Fibroblast of pulmonary artery (primary cell): ENCODE measurements around the gene DSE.
A peak's percentile ranks its signal among the peaks of the same experiment; 100 is the strongest.

Source experiments
- DNase-seq: peaks from one replicate; pipeline ENCODE4 v3.0.0-alpha.2; 2010; ENCODE audit warnings: low read depth
- H3K4me3 ChIP-seq: replicated peaks from 2 replicates; pipeline ENCODE4 v1.5.1; 2011; ENCODE audit warnings: low read depth, mild to moderate bottlenecking, control low read depth, low read length, moderate library complexity
- CTCF ChIP-seq: IDR thresholded peaks from 2 replicates; pipeline ENCODE4 v1.5.1; 2011; ENCODE audit warnings: mild to moderate bottlenecking, control low read depth, low read length, inconsistent platforms; ENCODE audit errors: missing control alignments

The DSE gene

GRCh38 chr6:116408491-116408890, 37.7 kb downstream of the DSE start:
- no peak overlapping the region for H3K4me3 ChIP-seq
- no peak for TF ChIP-seq CTCF
- no peak for DNase-seq

GRCh38 chr6:116409756-116410155, 39.0 kb downstream of the DSE start:
- TF ChIP-seq CTCF: no peak
- DNase-seq: no peak
- H3K4me3 ChIP-seq: no peak overlapping the region

- no peak overlapping the region for H3K4me3 ChIP-seq
- no peak for TF ChIP-seq CTCF
- DNase-seq: peak; percentile 65
Measured at GRCh38 chr6:116411284-116411623, 40.5 kb downstream of the DSE start.

- TF ChIP-seq CTCF: no peak
- peak; percentile 45 for DNase-seq
- no peak overlapping the region for H3K4me3 ChIP-seq
Measured at GRCh38 chr6:116412270-116412669, 41.5 kb downstream of the DSE start.

- no peak overlapping the region for H3K4me3 ChIP-seq
Measured at GRCh38 chr6:116413357-116413756, 42.6 kb downstream of the DSE start.

GRCh38 chr6:116417661-116418060, 46.9 kb downstream of the DSE start:
- no peak overlapping the region for H3K4me3 ChIP-seq
- no peak for TF ChIP-seq CTCF
- no peak for DNase-seq

More at GRCh38 chr6:116413357-116413756, 42.6 kb downstream of the DSE start:
- no peak for DNase-seq
- TF ChIP-seq CTCF: no peak

- TF ChIP-seq CTCF: no peak
- no peak overlapping the region for H3K4me3 ChIP-seq
- no peak for DNase-seq
Measured at GRCh38 chr6:116419069-116419786, 48.5 kb downstream of the DSE start.
